HL-60 (cell line): ENCODE measurements around the gene CNTNAP2.

Source experiments
- CTCF ChIP-seq: IDR thresholded peaks from one replicate; pipeline ENCODE4 v1.5.1; 2011; ENCODE audit warnings: low read length, control low read depth, inconsistent platforms; ENCODE audit not compliant: insufficient read depth
- GABPA ChIP-seq: IDR thresholded peaks from 2 replicates; pipeline ENCODE4 v1.6.1; 2012; ENCODE audit warnings: low read depth
- POLR2AphosphoS5 ChIP-seq: IDR thresholded peaks from 2 replicates; pipeline ENCODE4 v1.6.1; 2012; ENCODE audit warnings: low read depth
- SPI1 ChIP-seq: IDR thresholded peaks from 2 replicates; pipeline ENCODE4 v1.6.1; 2012; ENCODE audit warnings: low read depth, mild to moderate bottlenecking, borderline replicate concordance
- TF ChIP-seq, protein P1 (sequence below): IDR thresholded peaks from 2 replicates; pipeline ENCODE4 v1.6.1; 2012; ENCODE audit warnings: low read depth; ENCODE audit not compliant: insufficient replicate concordance

DNA sequence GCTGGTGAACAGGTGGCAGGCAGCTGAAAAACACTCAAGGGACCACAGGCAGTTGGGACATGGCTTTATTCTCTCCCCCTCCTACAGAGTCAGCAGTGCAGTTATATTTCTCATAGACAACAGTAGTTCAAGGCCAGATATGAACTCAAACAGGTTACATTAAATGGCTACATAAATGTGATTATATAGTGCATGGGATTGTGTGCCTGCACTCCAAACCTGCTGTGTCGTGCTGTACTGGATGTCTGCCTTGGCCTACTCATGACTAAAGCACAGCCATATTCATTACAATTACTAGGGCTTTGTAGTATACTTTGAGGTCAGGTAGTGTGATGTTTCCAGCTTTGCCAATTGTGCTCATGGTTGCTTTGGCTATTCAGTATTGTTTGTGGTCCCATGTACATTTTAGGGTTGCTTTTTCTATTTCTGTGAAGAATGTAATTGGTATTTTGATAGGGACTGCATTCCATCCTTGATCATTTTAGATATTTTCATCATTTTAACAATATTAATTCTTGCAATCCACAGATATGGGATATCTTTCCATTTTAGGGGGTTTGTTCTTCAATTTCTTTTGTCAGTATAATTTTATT is 393.6 kb downstream of the CNTNAP2 start:
- no peak for TF ChIP-seq CTCF
- TF ChIP-seq, protein P1, sequence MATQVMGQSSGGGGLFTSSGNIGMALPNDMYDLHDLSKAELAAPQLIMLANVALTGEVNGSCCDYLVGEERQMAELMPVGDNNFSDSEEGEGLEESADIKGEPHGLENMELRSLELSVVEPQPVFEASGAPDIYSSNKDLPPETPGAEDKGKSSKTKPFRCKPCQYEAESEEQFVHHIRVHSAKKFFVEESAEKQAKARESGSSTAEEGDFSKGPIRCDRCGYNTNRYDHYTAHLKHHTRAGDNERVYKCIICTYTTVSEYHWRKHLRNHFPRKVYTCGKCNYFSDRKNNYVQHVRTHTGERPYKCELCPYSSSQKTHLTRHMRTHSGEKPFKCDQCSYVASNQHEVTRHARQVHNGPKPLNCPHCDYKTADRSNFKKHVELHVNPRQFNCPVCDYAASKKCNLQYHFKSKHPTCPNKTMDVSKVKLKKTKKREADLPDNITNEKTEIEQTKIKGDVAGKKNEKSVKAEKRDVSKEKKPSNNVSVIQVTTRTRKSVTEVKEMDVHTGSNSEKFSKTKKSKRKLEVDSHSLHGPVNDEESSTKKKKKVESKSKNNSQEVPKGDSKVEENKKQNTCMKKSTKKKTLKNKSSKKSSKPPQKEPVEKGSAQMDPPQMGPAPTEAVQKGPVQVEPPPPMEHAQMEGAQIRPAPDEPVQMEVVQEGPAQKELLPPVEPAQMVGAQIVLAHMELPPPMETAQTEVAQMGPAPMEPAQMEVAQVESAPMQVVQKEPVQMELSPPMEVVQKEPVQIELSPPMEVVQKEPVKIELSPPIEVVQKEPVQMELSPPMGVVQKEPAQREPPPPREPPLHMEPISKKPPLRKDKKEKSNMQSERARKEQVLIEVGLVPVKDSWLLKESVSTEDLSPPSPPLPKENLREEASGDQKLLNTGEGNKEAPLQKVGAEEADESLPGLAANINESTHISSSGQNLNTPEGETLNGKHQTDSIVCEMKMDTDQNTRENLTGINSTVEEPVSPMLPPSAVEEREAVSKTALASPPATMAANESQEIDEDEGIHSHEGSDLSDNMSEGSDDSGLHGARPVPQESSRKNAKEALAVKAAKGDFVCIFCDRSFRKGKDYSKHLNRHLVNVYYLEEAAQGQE, result no peak
- TF ChIP-seq POLR2AphosphoS5, result no peak
- no peak for TF ChIP-seq SPI1
- TF ChIP-seq GABPA, result no peak
